ENCODE results near the gene MDH2.

- no peak for TF ChIP-seq CTCF (IDR thresholded peaks at IDR 0.05; ENCODE audit: poor library complexity)
- no peak for TF ChIP-seq EZH2 (IDR thresholded peaks at IDR 0.05; ENCODE audit: borderline replicate concordance)
- no peak for TF ChIP-seq EZH2phosphoT487 (IDR thresholded peaks at IDR 0.05; ENCODE audit: low read depth, severe bottlenecking, unreplicated experiment)
Observed at GRCh38 chr7:76074306-76074971, 26.5 kb downstream of the MDH2 start.

Measured in hepatocyte (in vitro differentiated cells).